T-helper 22 cell (primary cell): ENCODE measurements around the gene SCAPER.
"Not testable (repeated sequence)": the region's sequence is repeated elsewhere in the genome, so short reads cannot be mapped to it uniquely, and the experiment has no call there.

Experiments used
- DNase-seq: peaks from one replicate; pipeline ENCODE4 v3.0.0-alpha.2; 2020; ENCODE audit warnings: low read depth

The SCAPER gene

DNA sequence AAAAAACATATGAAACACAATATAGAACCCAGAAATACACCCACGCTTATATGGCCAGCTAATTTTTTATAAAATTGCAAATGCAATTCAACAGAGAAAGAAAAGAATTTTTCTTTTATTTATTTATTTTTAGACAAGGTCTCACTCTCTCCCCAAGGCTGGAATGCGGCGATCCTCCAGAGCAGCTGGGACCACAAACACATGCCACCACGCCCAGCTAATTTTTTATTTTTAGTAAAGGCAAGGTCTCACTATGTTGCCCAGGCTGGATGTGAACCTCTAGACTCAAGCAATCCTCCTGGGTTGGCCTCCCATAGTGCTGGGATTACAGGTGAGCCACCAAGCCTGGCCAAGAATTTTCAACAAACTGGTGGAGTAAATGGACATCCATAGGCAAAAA, 117.9 kb downstream of the SCAPER start:
- no peak for DNase-seq

DNA sequence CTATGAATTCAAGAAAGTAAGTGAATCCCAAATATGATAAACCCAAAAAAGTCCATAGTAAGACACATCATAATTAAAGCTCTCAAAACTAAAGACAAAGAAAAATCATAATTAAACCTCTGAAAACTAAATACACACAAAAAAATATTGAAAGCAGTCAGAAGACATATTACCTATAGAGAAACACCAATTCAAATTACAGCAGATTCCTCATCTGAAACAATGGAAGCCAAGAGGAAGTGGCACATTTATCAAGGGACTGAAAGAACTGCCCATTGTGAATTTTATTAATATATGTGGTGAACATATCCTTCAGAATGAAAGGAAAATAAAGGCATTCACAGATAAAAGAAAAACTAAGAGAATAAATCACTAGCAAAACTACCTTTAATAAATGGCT, 128.2 kb downstream of the SCAPER start:
- DNase-seq = no peak

- DNase-seq = no peak
These were observed 128.7 kb downstream of the SCAPER start for GRCh38 chr15:76776480-76776879.

- no peak for DNase-seq
These were observed 131.9 kb downstream of the SCAPER start for GRCh38 chr15:76773234-76773633.

- no peak for DNase-seq
These were observed 132.4 kb downstream of the SCAPER start for GRCh38 chr15:76772776-76773175.

DNA sequence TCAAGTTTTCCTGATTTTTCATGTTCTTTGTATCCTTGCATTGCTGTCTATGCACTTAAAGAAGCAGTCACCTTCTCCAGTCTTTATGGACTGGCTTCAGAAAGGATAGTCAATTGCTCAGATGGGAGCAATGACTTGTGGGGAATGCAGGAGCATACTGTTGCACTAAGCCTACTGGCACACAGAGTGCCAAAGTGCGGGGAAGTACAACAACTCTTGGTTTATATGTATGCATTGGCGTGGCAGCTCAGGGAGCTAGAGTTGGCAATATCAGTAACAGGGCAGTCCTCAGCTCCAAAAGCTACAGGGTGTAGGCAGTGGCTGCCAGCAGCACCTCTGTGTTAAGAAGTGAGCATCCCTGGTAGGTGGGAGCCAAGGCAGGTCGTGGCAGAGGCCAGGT, 141.1 kb downstream of the SCAPER start:
- DNase-seq = no peak

GRCh38 chr15:76763554-76763953, 141.6 kb downstream of the SCAPER start:
- DNase-seq = no peak

DNA sequence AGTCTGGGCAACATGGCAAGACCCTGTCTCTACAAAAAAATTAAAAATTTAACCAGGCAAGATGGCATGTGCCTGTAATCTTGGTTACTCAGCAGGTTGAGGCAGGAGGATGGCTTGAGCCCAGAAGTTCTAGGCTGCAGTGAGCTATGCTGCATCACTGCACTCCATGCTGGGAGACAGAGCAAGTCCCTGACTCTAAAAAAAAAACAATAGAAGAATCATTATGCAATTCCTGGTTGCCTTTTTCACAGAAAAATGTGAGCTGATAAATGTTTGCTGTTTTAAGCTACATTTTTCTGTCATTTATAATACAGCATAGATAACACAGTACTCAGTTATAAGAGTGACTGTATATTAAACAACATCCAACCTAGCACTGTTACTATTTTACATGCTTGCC, 148.8 kb downstream of the SCAPER start:
- DNase-seq = no peak

- DNase-seq = no peak
These were observed 151.4 kb downstream of the SCAPER start for GRCh38 chr15:76753771-76754170.

GRCh38 chr15:76753131-76753530, 152.0 kb downstream of the SCAPER start:
- DNase-seq = no peak

- DNase-seq = no peak
These were observed 152.6 kb downstream of the SCAPER start for GRCh38 chr15:76752549-76752948.

DNA sequence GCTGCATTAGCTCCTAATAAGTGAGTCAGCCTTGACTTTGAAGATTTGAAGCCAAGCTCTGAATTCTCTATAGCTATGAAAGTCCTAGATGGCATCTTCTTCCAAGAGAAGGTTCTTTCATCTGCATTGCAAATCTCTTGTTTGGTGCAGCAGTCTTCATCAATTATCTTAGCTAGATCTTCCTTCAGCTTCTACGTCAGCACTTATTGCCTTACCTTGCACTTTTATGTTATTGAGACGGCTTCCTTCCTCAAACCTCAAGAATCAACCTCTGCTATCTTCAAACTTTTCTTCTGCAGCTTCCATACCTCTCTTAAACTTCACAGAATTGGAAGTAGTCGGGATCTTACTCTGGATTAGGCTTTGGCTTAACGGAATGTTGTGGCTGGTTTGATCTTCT, 167.6 kb downstream of the SCAPER start:
- no peak for DNase-seq

- DNase-seq = not testable (repeated sequence)
These were observed 172.8 kb downstream of the SCAPER start for GRCh38 chr15:76732321-76732720.

GRCh38 chr15:76730262-76730661, 174.9 kb downstream of the SCAPER start:
- no peak for DNase-seq

DNA sequence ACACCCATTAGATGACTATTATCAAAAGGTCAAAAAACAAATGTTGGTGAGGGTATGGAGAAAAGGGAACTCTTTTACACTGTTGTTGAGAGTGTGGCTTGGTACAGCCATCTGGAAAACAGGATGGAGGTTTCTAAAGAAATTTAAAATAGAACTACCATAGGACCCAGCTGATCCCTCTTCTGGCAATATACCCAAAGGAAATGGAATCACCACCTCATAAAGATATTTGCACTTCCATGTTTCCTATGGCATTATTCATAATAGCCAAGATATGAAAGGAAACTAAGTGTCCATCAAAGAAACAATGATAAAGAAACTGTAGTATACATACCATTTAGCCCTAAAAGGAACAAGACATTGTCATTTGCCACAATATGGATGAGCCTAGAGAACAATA, 186.3 kb downstream of the SCAPER start:
- DNase-seq = no peak

DNA sequence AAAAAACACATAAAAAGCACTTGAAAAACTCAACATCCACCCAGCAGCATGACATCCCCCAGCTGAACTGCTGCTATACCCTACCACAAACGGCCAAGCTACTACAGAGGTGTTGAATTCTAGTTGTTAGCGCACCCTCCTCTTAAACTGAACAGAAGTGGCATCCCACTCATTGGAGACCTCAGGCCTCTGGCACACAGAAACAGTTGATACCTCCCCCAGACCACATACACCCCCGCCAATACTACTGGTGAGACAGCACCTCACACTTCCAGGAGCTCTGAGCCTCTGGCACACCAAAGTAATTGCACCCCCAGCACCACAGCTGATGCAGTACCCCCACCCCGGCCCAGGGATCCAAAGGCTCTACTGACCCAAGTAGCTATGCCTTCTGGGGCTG, 190.2 kb downstream of the SCAPER start:
- no peak for DNase-seq

DNA sequence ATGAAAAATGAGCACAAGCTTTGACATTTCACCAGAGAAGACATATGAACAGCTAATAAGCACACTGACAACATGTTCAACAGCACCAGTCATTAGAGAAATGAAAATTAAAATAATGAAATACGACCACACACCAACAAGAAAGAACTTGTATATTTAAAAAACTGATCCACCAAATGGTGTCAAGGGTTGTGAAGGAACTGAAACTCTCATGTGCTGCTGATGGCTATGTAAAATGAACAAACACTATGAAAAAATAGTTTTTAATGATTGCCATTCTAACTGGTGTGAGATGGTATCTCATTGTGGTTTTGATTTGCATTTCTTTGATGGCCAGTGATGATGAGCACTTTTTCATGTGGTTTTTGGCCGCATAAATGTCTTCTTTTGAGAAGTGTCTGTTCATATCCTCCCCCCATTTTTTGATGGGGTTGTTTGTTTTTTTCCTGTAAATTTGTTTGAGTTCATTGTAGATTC, 193.8 kb downstream of the SCAPER start:
- no peak for DNase-seq

DNA sequence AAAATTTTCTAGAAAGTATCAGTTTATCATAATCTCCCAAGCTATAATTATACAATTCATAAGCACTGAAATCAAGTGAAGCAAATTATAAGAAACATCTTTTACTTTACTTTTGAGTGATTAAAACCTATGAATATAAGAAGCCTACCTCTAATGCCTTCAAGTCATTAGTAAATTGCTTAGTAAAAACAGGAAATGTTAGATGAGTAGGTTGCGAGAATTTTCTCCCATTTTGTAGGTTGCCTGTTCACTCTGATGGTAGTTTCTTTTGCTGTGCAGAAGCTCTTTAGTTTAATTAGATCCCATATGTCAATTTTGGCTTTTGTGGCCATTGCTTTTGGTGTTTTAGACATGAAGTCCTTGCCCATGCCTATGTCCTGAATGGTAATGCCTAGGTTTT, 201.1 kb downstream of the SCAPER start:
- DNase-seq = not testable (repeated sequence)

DNA sequence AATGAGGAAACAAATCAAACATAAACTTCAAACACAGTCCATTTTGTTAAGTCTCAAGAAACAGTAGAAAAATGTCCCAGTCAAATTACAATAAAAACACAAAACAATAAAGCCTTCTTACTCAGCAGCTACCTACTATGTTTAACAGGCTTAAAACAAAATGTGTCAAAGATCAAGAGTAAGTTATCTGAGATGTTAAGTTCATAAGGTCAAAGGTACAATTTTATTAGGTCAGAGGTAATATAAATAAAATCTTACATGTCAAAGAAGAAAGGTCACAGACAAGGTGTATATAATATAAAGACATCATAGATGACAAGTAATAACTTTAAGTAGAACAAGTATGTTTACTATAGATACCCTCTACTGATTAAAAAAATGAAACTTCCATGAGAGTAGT, 208.3 kb downstream of the SCAPER start:
- no peak for DNase-seq

DNA sequence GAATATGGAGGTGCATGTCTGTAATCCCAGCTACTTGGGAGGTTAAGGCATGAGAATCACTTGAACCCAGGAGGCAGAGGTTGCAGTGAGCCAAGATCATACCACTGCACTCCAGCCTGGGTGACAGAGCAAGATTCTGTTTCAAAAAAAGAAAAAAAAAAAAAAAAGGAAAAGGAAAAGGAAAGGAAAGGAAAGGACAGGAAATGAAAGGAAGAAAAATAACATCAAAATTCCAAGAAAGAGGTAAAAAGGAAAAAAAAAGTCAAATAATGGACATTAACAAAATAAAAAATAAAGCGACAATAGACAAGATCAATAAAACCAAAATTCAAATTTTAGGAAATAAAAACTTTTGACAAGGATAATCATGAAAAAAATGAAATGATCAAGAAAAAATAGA, 212.6 kb downstream of the SCAPER start:
- not testable (repeated sequence) for DNase-seq

- not testable (repeated sequence) for DNase-seq
These were observed 217.5 kb downstream of the SCAPER start for GRCh38 chr15:76687592-76687991.

GRCh38 chr15:76684002-76684401, 221.1 kb downstream of the SCAPER start:
- DNase-seq = no peak

DNA sequence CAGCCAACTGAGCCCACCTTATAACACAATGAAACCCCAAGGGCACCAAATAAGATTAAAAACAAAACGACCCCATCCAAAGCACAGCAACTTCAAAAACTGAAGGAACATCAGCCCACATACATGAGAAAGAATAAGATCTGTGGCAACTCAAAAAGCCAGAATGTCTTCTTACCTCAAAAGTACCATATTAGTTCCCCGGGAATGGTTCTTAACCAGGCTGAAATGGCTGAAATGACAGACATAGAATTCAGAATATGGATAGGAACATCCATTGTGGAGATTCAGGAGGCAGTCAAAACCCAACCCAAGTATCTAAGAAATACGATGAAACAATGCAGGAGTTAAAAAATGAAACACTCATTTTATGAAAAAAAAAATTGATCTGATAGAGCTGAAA, 222.3 kb downstream of the SCAPER start:
- no peak for DNase-seq

DNA sequence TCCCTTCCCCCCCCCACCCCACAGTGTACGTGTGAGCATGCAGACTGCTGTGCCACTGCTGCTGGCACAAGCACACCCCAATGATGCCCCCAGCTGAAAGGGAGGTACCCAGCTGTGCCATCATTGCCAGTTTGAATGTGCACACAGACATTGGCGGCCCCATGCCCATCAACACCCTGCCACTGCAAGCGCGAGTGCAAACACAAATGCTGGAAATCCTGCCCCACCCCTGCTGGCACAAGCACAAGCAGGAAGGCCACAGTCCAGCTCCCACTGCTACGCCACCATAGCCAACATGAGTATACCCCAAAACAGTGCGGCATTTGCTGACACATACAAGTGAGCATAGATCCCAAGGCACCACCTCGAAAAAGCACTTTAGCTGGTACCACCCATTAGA, 222.9 kb downstream of the SCAPER start:
- no peak for DNase-seq

DNA sequence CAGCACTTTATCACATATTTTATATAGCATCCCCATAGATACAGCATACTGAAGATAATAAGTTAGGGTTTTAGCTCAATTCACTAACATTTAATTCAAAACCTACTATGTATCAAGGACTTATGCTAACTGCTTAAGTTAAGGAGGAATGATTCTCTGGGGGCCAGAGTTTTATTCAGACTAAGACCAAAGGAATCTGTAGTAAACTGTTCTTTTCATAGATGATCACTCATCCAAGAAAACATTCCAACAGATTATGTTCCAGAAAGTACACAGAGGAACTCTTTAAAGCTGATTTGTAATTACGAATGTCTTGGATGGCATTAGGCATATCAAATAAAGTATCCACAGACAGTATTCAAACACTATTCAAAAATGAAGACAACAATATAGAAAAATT, 226.4 kb downstream of the SCAPER start:
- DNase-seq = no peak
